GM21576 (cell line): Measurements from ENCODE around the gene IGF2BP2.
A peak's percentile ranks its signal among the peaks of the same experiment; 100 is the strongest.

Experiments used
- ATAC-seq: cut with Tn5 transposase; IDR thresholded peaks from one replicate; pipeline ENCODE4 v1.9.1; 2021; ENCODE audit warnings: mild to moderate bottlenecking, moderate library complexity; ENCODE audit not compliant: unreplicated experiment

IGF2BP2 gene

DNA sequence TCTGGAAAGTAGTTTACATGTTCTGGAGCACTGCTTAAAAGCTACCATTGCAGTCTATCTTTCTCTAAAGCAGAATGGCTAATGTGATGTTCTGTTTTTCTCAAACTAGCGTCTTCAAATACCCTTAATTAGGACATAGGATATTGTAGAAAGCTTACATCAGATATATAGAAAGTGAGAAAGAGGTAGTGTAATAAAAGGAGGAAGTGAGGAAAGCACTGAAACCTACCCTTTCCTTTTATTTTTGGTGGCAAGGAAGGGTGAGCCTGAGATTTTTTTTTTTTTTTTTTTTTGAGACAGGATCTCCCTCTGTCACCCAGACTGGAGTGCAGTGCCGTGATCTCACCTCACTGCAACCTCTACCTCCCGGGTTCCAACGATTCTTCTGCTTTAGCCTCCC is 229.3 kb downstream of the IGF2BP2 start:
- peak; percentile 73 for ATAC-seq

DNA sequence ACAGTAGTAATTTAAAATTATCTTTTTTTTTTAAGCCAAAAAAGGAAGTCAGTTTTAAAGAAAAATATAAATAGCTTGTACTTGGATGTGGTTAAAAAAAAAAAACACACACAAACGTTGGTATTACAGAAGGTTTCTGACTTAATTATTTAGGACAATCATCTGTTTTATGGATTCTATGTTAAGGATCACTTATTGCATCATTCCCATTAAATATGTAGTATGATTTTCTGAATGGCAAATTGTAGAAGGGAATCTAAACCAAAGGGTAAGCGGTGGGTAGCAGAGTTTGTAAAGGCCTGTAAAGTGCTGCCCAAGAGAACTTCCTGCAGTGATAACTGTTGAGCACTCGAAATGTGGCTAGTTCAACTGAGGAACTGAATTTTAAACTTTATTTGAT is 230.8 kb downstream of the IGF2BP2 start:
- ATAC-seq, result no peak
